H9 (cell line): ENCODE results near the gene FBXW4. TPM values are rescaled to one million over a fixed set of nuclear protein-coding genes. Genes with fewer than 3 reads are reported as not detected.

Source experiments
- DNase-seq: peaks from one replicate; pipeline ENCODE4 v3.0.0-alpha.2; 2017
- H2AFZ ChIP-seq: one replicate; pipeline ENCODE4 v1.6.1; 2013; ENCODE audit warnings: mild to moderate bottlenecking, low read length, control low read depth, moderate library complexity
- H2AK5ac ChIP-seq: 2 replicates; pipeline ENCODE4 v1.6.1; 2013; ENCODE audit warnings: low read length, control low read depth, mixed read lengths; ENCODE audit not compliant: insufficient read length
- H2BK120ac ChIP-seq: one replicate; pipeline ENCODE4 v1.6.1; 2013; ENCODE audit warnings: low read depth, mild to moderate bottlenecking, low read length, control low read depth, inconsistent platforms; ENCODE audit not compliant: poor library complexity, severe bottlenecking
- H2BK12ac ChIP-seq: 2 replicates; pipeline ENCODE4 v1.6.1; 2013; ENCODE audit warnings: low read length, control low read depth, mixed read lengths, low read depth; ENCODE audit not compliant: insufficient read length
- H2BK15ac ChIP-seq: 2 replicates; pipeline ENCODE4 v1.6.1; 2013; ENCODE audit warnings: low read depth, low read length, control low read depth
- H2BK20ac ChIP-seq: one replicate; pipeline ENCODE4 v1.6.1; 2013; ENCODE audit warnings: low read depth, mild to moderate bottlenecking, low read length, control low read depth, inconsistent platforms; ENCODE audit not compliant: poor library complexity, severe bottlenecking
- H2BK5ac ChIP-seq: 2 replicates; pipeline ENCODE4 v1.6.1; 2013; ENCODE audit warnings: low read length, control low read depth, mixed read lengths; ENCODE audit not compliant: insufficient read length
- H3K14ac ChIP-seq: 2 replicates; pipeline ENCODE4 v1.6.1; 2013; ENCODE audit warnings: low read length, control low read depth; ENCODE audit not compliant: insufficient read depth
- H3K18ac ChIP-seq: 2 replicates; pipeline ENCODE4 v1.6.1; 2013; ENCODE audit warnings: low read depth, mild to moderate bottlenecking, mixed read lengths, low read length, control low read depth; ENCODE audit not compliant: insufficient read length
- H3K23ac ChIP-seq: 2 replicates; pipeline ENCODE4 v1.6.1; 2013; ENCODE audit warnings: low read length, control low read depth, mixed read lengths, low read depth; ENCODE audit not compliant: insufficient read length
- H3K23me2 ChIP-seq: 2 replicates; pipeline ENCODE4 v1.6.1; 2013; ENCODE audit warnings: low read depth, mild to moderate bottlenecking, mixed read lengths, low read length, control low read depth; ENCODE audit not compliant: insufficient read length, poor library complexity, severe bottlenecking
- H3K27ac ChIP-seq: 2 replicates; pipeline ENCODE4 v1.5.1; 2013; ENCODE audit warnings: low read length, control low read depth, mixed read lengths, low read depth; ENCODE audit not compliant: insufficient read length
- H3K27me3 ChIP-seq: 2 replicates; pipeline ENCODE4 v1.6.1; 2013; ENCODE audit warnings: low read length, control low read depth, inconsistent platforms; ENCODE audit not compliant: insufficient read depth
- H3K4ac ChIP-seq: 2 replicates; pipeline ENCODE4 v1.6.1; 2013; ENCODE audit warnings: low read depth, mild to moderate bottlenecking, control low read depth, inconsistent platforms, low read length, moderate library complexity
- H3K4me1 ChIP-seq: 2 replicates; pipeline ENCODE4 v1.6.1; 2013; ENCODE audit warnings: low read length, control low read depth, inconsistent platforms; ENCODE audit not compliant: insufficient read depth
- H3K4me2 ChIP-seq: 2 replicates; pipeline ENCODE4 v1.6.1; 2013; ENCODE audit warnings: low read length, control low read depth, mixed read lengths; ENCODE audit not compliant: insufficient read length, insufficient read depth
- H3K56ac ChIP-seq: 2 replicates; pipeline ENCODE4 v1.6.1; 2013; ENCODE audit warnings: low read depth, mild to moderate bottlenecking, mixed read lengths, low read length, control low read depth; ENCODE audit not compliant: insufficient read length
- H3K79me1 ChIP-seq: 2 replicates; pipeline ENCODE4 v1.6.1; 2013; ENCODE audit warnings: low read depth, mild to moderate bottlenecking, moderate library complexity, low read length, control low read depth, inconsistent platforms; ENCODE audit not compliant: insufficient read depth, poor library complexity, severe bottlenecking
- H3K79me2 ChIP-seq: 2 replicates; pipeline ENCODE4 v1.6.1; 2013; ENCODE audit warnings: low read length, control low read depth, inconsistent platforms; ENCODE audit not compliant: insufficient read depth
- H3K9ac ChIP-seq: 2 replicates; pipeline ENCODE4 v1.6.1; 2013; ENCODE audit warnings: low read length, control low read depth, mixed read lengths; ENCODE audit not compliant: insufficient read length; ENCODE audit errors: extremely low read depth
- H3K9me3 ChIP-seq: one replicate; pipeline ENCODE4 v1.6.1; 2013; ENCODE audit warnings: low read depth, low read length, inconsistent platforms; ENCODE audit not compliant: control insufficient read depth
- H3T11ph ChIP-seq: one replicate; pipeline ENCODE4 v1.6.1; 2013; ENCODE audit warnings: mild to moderate bottlenecking, low read length, control low read depth, inconsistent platforms
- H4K20me1 ChIP-seq: one replicate; pipeline ENCODE4 v1.6.1; 2013; ENCODE audit not compliant: control insufficient read depth, insufficient read length, insufficient read depth
- H4K5ac ChIP-seq: 2 replicates; pipeline ENCODE4 v1.6.1; 2013; ENCODE audit warnings: low read depth, mild to moderate bottlenecking, mixed read lengths, low read length, control low read depth; ENCODE audit not compliant: insufficient read length
- H4K8ac ChIP-seq: replicated peaks from 2 replicates; pipeline ENCODE4 v1.6.1; 2013; ENCODE audit warnings: low read length, control low read depth, mixed read lengths, low read depth; ENCODE audit not compliant: insufficient read length
- H4K91ac ChIP-seq: 2 replicates; pipeline ENCODE4 v1.6.1; 2013; ENCODE audit warnings: low read depth, mild to moderate bottlenecking, moderate library complexity, mixed read lengths, low read length, control low read depth; ENCODE audit not compliant: insufficient read length
- H3K27ac Mint-ChIP-seq, 3 experiments: 2 replicates in 2 of 3; 3 replicates in 1 of 3; pipeline ENCODE4 v1.8.0; 2020 to 2021; ENCODE audit warnings: mixed read lengths in 3 of 3, mild to moderate bottlenecking in 1 of 3, moderate library complexity in 1 of 3
- H3K27me3 Mint-ChIP-seq: 2 replicates; pipeline ENCODE4 v1.8.0; 2021; ENCODE audit warnings: low read depth, mild to moderate bottlenecking, moderate library complexity, mixed read lengths
- H3K36me3 Mint-ChIP-seq, 3 experiments: 2 replicates in 2 of 3; 3 replicates in 1 of 3; pipeline ENCODE4 v1.8.0; 2020 to 2021; ENCODE audit warnings: low read depth in 3 of 3, mixed read lengths in 3 of 3; ENCODE audit not compliant: insufficient read depth in 1 of 3
- H3K4me1 Mint-ChIP-seq, 2 experiments: 2 replicates each; pipeline ENCODE4 v1.8.0; 2020; ENCODE audit warnings: mixed read lengths in 2 of 2
- H3K4me3 Mint-ChIP-seq, 2 experiments: 2 replicates in 1 of 2; 3 replicates in 1 of 2; pipeline ENCODE4 v1.8.0; 2020 to 2021; ENCODE audit warnings: mild to moderate bottlenecking in 2 of 2, mixed read lengths in 2 of 2, moderate library complexity in 1 of 2
- H3K9me3 Mint-ChIP-seq, 2 experiments: 2 replicates in 1 of 2; 3 replicates in 1 of 2; pipeline ENCODE4 v1.8.0; 2020; ENCODE audit warnings: mild to moderate bottlenecking in 2 of 2, mixed read lengths in 2 of 2, moderate library complexity in 1 of 2
- CTCF ChIP-seq: fragments of 200-600 bp; sonication (generic); conservative IDR thresholded peaks from 3 replicates; pipeline ENCODE4 v1.8.0; 2021; ENCODE audit warnings: antibody characterized with exemption, mild to moderate bottlenecking
- WGBS: extraction: QIAGEN DNeasy Blood & Tissue Kit; methylation state at CpG from one replicate; pipeline ENCODE4 v1.1.7; 2013; ENCODE audit warnings: missing lambda C conversion rate, low lambda C conversion rate, mixed read lengths; ENCODE audit not compliant: insufficient read length; ENCODE audit errors: extremely low coverage; 5-methylcytosine and 5-hydroxymethylcytosine counted together
- total RNA-seq: library from RNA; stranded (reverse); gene quantifications from 2 replicates; pipeline ENCODE4 v1.2.1, GENCODE V29; 2021

FBXW4 gene
- total RNA-seq, 1 experiment from 2014 or later, result 41.6 TPM

- Mint-ChIP-seq H3K4me1 (peaks cover 21 to 35% of the 10 kb centered on the region in 2 experiments), H3K9me3 (no peaks in the 10 kb centered on the region), H3K27ac (no peak overlapping the region), H3K27me3 (no peaks in the 10 kb centered on the region; the same call in 1 of the 2 replicates), H3K4me3 (no peak overlapping the region), H3K36me3 (peaks cover 0 to 12% (median 9%) of the 10 kb centered on the region in 3 experiments; a peak in 6 of 7 replicates)
- no peak for DNase-seq
- no peak overlapping the region for H2BK5ac ChIP-seq
- H4K8ac ChIP-seq, result no peak overlapping the region
- H2BK120ac ChIP-seq, result no peak overlapping the region
- no peak overlapping the region for H3K14ac ChIP-seq
- no peak overlapping the region for H2AK5ac ChIP-seq
- no peak overlapping the region for H3K27ac ChIP-seq
- H3K18ac ChIP-seq, result no peak overlapping the region
- WGBS, result no CpG with 5 or more reads among the region's 1 CpG
- no peak overlapping the region for H3K9ac ChIP-seq
- no peak overlapping the region for H3K4me2 ChIP-seq
- no peak overlapping the region for H3K23ac ChIP-seq
- H3K79me1 ChIP-seq, result no peaks in the 10 kb centered on the region
- H2BK15ac ChIP-seq, result no peak overlapping the region
- no peaks in the 10 kb centered on the region for H4K20me1 ChIP-seq
- H2AFZ ChIP-seq, result no peak overlapping the region
- H4K91ac ChIP-seq, result no peak overlapping the region
- H2BK12ac ChIP-seq, result no peak overlapping the region
- H3K79me2 ChIP-seq, result no peaks in the 10 kb centered on the region
- H3K27me3 ChIP-seq, result no peaks in the 10 kb centered on the region
- no peaks in the 10 kb centered on the region for H3K9me3 ChIP-seq
- H4K5ac ChIP-seq, result no peak overlapping the region
- no peak overlapping the region for H2BK20ac ChIP-seq
- no peaks in the 10 kb centered on the region for H3K23me2 ChIP-seq
- H3K4me1 ChIP-seq, result no peaks in the 10 kb centered on the region
- TF ChIP-seq CTCF, result no peak
- H3T11ph ChIP-seq, result no peak overlapping the region
- H3K4ac ChIP-seq, result no peak overlapping the region
- no peak overlapping the region for H3K56ac ChIP-seq
These were observed 93.4 kb downstream of the FBXW4 start for GRCh38 chr10:101601541-101601940.
